ENCODE results near the gene SCN5A.
A peak's percentile ranks its signal among the peaks of the same experiment; 100 is the strongest.

Gene SCN5A

DNA sequence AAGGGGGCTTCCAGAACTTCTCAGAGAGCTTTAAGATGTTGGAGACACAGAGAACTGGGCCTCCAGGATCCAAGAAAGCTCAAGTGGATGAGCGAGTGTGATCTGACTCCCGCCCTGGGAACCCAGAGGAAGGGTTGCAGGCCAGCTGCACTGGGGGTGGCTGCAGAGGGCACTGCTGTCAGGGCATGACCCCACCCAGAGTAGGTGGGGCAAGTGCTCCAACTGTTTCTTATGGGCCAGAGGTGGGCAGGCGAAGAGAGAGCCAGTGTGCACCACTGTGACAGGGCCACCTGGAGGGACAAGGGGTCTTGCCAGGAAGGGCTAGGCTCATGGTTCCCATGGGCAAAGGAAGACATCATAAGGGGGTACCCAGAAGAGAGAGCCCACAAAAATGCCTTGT, 104.6 kb downstream of the SCN5A start:
- DNase-seq = no peak

GRCh38 chr3:38543586-38543985, 105.9 kb downstream of the SCN5A start:
- no peak for DNase-seq

GRCh38 chr3:38542401-38543298, 106.8 kb downstream of the SCN5A start:
- no peak for DNase-seq

DNA sequence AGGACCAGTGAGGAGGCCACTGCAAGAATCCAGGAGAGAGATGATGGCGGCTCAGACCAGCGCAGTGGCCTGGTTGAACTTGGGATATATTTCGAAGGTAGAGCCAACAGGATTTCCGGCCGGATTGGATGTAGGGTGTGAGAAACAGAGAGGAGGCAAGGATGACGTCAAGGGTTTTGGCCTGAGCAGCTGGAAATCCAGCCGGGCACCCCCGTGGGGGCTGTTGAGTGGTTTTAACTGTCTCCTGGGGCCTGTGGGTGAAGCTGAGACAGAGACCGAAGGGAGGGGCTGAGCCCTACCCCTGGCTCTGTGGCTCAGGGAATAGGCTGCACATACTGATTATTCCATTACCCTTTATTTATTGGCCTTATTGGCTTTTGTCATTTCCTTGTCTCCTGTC, 107.7 kb downstream of the SCN5A start:
- DNase-seq = no peak

DNA sequence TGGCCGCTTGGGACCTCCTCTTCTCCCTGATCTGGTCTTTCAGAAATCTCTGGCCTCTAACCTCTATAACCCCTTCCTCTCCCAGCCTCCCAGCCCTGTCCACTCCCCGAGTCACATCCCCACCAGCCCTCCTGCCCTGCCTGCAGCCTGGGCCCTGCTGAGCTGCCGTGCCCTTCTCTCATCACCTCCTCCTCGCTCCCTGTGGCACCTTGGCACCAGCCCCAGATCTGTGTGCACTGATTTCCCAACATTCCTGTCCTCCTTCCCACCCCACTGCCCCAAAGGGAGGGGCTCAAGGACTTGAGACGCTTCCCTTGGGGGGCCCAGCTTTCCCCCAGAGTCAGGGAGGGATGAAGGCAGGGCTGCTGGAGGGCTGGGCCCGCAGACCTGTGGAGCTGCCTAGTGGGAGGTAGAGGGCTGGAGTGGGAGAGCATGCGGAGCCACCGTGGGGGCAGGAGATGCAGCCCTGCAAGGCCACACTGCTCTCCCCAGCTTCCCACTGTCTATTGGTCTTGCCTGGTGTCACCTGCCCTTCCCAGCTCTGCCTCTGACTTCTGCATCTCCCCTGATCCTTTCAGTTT, 110.6 kb downstream of the SCN5A start:
- no peak for DNase-seq

DNA sequence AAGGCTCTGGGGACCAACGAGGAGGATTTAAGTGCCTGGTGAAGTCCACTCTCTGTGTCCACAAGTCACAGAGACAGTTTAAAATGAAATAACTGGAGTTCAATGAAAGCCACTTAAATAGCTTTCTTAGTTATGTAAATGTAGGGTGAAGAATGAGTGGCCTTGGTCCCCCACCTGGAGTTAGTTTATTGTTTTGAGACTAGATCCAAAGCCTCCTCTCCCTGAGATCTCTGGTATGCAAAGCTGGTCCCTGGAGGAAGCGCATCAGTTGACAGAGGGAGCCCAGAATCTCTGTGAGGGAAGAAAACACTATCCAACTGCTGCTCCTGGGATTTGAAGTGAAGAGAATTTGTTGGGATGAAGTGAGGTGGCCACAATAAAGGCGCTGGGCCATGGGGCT, 112.8 kb downstream of the SCN5A start:
- DNase-seq = no peak

DNA sequence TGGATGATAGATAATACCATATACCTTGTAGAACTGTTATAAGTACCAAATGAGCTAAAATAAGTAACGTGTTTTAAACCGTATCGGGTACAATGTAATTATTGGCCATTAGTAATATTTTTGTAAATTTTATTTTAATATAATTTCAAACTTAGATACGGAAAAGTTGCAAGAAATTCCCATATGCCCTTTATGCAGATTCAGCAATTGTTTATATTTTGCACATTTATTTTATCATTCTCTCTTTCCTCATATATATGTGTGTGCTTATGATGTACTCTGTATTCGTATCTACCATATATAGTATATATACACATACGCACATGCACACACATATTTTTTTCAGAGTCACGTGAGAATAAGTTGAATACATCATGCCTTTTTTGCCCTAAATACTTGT, 114.9 kb downstream of the SCN5A start:
- no peak for DNase-seq

DNA sequence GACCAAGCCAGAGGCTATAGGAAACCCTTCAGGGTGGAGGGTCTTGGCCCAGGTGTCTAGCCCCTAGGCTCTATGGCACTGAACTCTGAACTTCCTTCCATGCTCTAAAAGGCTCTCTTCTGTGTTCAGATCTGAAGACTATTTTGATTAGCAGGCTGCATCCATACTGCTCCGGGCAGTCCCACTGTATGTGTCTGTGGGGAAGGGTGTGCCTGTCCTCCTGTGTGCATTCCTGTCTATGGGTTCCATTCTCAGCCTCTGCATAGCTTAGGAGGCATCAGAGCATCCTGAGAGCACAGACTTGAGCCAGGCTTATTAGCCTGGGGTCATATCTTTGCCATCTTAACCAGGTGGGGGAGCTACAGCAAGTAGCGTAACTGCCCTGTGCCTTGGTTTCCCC, 115.3 kb downstream of the SCN5A start:
- DNase-seq = no peak

GRCh38 chr3:38533285-38533976, 116.1 kb downstream of the SCN5A start:
- DNase-seq = no peak

- no peak for DNase-seq
These were observed 117.0 kb downstream of the SCN5A start for GRCh38 chr3:38532529-38532928.

- DNase-seq = no peak
These were observed 121.0 kb downstream of the SCN5A start for GRCh38 chr3:38528457-38528856.

GRCh38 chr3:38526792-38527191, 122.7 kb downstream of the SCN5A start:
- no peak for DNase-seq

DNA sequence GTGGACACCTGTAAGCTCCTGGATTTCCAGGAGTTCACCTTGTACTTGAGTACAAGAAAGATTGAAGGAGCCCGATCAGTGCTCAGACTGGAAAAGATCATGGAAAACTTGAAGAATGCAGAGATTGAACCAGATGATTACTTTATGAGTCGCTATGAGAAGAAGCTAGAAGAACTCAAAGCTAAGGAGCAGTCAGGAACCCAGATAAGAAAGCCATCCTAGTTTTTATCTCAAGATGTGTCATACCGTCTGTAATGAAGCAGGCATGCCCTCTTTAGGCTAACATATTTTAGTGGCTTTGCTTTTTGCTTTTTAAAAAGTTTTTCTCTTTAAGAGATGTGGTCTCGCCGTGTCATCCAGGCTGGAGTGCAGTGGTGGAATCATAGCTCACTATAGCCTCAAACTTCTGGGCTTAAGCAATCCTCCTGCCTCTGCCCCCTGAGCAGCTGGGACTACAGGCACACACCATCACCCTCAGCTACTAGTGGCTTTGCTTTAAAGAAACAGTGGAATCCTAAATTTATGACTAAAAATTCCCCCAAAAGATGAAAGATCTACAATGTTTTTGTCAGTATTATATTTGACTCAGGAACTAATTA, 125.2 kb downstream of the SCN5A start:
- no peak for DNase-seq

DNA sequence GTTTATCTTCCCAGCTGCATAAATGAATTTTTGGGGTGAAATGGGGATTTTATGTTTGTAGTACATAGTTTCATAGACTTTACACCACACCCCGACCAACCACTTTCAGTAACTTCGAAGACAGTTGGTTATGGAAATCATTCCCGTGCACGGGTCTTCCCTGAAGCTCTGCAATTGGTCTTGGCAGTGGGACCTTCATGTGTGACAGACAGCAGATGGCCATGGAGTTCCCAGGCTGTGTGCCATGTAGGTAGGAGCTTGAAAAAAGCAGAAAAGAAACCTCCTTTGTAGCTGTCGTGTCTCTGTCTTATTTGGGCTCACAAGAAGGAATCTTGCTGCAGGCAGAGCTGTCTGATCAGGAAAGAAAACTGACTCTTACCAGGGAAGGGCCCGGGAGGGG, 127.5 kb downstream of the SCN5A start:
- DNase-seq = no peak

- DNase-seq = peak in 40 of 56 donors; percentile 3 to 80 (median 31)
These were observed 128.0 kb downstream of the SCN5A start for GRCh38 chr3:38521391-38521987.

GRCh38 chr3:38519651-38520050, 129.8 kb downstream of the SCN5A start:
- DNase-seq = no peak

DNA sequence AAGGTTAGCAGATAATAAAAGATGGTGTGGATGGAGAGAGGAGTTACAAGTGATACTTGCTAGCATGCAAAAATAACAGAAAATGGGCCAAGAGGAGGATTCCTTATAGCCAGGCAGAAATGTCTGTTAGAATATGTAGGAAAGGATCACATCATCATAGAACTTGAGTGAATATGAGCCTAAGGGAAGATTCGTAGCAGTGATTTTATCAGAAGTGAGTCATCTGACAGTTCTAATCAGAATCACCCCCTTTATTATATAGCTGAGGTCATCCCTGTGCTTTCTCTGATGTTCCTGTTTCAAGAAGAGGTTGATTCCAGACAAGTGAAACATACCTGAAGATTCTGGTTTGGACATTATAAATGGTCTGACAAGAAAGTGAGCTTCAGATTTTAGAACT, 130.5 kb downstream of the SCN5A start:
- no peak for DNase-seq

DNA sequence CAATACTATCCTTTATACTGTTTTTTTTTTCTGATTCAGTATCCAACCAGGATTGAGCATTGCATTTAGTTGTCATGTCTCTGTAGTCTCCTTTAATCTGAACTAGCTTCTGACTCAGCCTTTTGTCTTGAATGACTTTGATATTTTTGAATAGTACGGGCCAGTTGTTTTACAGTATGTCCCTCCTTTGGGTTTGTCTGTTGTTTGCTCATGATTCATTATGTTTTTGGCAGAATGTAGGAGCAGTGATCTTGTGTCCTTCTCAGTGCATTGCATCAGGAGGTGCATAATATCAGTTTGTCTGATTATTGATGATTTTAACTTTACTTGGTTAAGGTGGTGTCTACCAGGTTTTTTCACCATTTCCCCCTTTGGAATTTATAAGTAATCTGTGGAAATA, 132.8 kb downstream of the SCN5A start:
- DNase-seq = no peak

- no peak for DNase-seq
These were observed 134.1 kb downstream of the SCN5A start for GRCh38 chr3:38515367-38515766.

- no peak for DNase-seq
These were observed 137.9 kb downstream of the SCN5A start for GRCh38 chr3:38511546-38511945.

GRCh38 chr3:38510631-38511030, 138.9 kb downstream of the SCN5A start:
- no peak for DNase-seq

GRCh38 chr3:38509732-38510131, 139.8 kb downstream of the SCN5A start:
- DNase-seq = no peak

Measured in nucleus accumbens (tissue), 56 donors.